RWPE2 (cell line): ENCODE data around the gene STT3A.

Source experiments
- ATAC-seq: fragments of 200-7000 bp; cut with Tn5 transposase; 3 replicates; pipeline ENCODE4 v1.9.1; 2021; ENCODE audit warnings: low read depth
- DNase-seq: peaks from one replicate; pipeline ENCODE4 v3.0.0-alpha.2; 2020; ENCODE audit warnings: low spot score
- H3K27ac ChIP-seq: fragments of 450-650 bp; 2 replicates; pipeline ENCODE4 v1.5.1; 2017; ENCODE audit warnings: mild to moderate bottlenecking; ENCODE audit not compliant: poor library complexity, severe bottlenecking
- H3K27me3 ChIP-seq: fragments of 250-450 bp; sonication (Bioruptor Pico); 2 replicates; pipeline ENCODE4 v1.5.1; 2021; ENCODE audit warnings: mild to moderate bottlenecking, moderate library complexity; ENCODE audit not compliant: insufficient read depth, poor library complexity, severe bottlenecking
- H3K36me3 ChIP-seq: fragments of 250-450 bp; sonication (Bioruptor Pico); 2 replicates; pipeline ENCODE4 v1.5.1; 2020; ENCODE audit warnings: low read depth, mild to moderate bottlenecking, moderate library complexity
- H3K4me1 ChIP-seq: fragments of 250-450 bp; sonication (Bioruptor Pico); 2 replicates; pipeline ENCODE4 v1.5.1; 2021; ENCODE audit warnings: mild to moderate bottlenecking, moderate library complexity; ENCODE audit not compliant: insufficient read depth, poor library complexity, severe bottlenecking
- H3K4me3 ChIP-seq: fragments of 250-450 bp; sonication (Bioruptor Pico); 2 replicates; pipeline ENCODE4 v1.5.1; 2021; ENCODE audit warnings: mild to moderate bottlenecking, moderate library complexity; ENCODE audit not compliant: severe bottlenecking
- H3K9me3 ChIP-seq: fragments of 250-450 bp; sonication (Bioruptor Pico); 2 replicates; pipeline ENCODE4 v1.5.1; 2021; ENCODE audit warnings: mild to moderate bottlenecking, moderate library complexity; ENCODE audit not compliant: severe bottlenecking
- CTCF ChIP-seq: fragments of 450-650 bp; IDR thresholded peaks from one replicate; pipeline ENCODE4 v1.5.1; 2017; ENCODE audit warnings: mild to moderate bottlenecking, moderate library complexity; ENCODE audit not compliant: poor library complexity, severe bottlenecking

The STT3A gene

DNA sequence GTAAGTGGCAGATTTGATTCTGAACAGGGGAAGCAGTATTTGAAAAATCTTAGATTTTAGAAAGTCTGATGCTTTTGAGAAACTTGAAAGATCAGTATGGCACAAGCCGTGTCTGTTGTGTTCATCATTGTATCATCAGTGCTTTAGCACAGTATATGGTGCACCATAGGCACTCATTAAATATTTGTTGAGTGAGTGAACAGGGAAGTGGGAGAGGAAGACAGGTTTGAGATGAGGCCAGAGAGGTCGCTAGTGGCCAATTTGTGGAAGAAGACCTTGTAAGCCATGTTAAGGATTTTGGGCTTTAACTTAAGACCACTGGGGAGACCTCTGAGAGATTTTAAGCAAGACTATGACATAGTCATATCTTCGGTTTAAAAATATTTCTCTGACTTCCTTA is 45.2 kb downstream of the STT3A start:
- H3K27me3 ChIP-seq, result no peaks in the 10 kb centered on the region
- no peak for DNase-seq
- H3K36me3 ChIP-seq, result peaks cover 93% of the 10 kb centered on the region
- no peak for TF ChIP-seq CTCF
- no peak for ATAC-seq
- H3K9me3 ChIP-seq, result no peaks in the 10 kb centered on the region
- no peak overlapping the region for H3K4me3 ChIP-seq
- no peaks in the 10 kb centered on the region for H3K4me1 ChIP-seq
- no peak overlapping the region for H3K27ac ChIP-seq

DNA sequence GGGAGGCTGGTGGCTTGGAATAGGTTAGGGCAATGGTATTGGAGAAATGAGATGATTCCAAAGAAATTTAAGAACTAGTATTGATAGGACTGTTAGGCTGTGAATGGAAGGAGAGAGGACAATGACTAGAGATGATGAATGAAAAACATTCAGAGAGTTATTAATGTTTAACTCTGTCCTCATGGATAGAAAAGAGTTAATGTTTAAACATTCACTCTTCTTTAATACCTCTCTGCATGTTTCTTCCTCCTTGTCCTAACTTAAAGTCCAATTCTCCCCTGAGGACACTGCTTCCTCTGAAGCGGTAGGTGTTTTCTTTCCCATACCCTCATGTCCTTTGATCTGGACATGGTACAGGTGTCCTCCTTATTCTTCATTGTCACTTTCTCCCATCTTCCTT is 45.7 kb downstream of the STT3A start:
- Histone ChIP-seq H3K36me3 (peaks cover 90% of the 10 kb centered on the region), H3K9me3 (no peaks in the 10 kb centered on the region), H3K4me1 (no peaks in the 10 kb centered on the region), H3K27me3 (no peaks in the 10 kb centered on the region), H3K4me3 (no peak overlapping the region), H3K27ac (no peak overlapping the region)
- no peak for DNase-seq
- TF ChIP-seq CTCF, result no peak
- no peak for ATAC-seq

DNA sequence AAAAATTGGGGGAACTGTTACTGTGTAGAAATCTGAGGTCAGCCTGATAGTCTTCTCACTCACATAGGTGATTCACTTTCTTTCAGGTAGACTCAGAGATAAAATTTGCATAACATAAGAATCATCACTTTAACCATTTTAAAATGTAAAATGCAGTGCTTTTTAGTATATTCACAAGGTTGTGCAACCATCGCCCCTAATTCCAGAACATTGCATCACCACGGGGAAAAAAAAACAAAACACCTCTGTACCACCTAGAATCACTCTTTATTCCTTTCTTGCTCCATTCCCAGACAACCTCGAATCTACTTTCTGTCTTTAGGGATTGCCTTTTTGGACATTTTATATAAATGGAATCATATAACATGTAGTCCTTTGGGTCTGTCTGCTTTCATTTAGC is 53.2 kb downstream of the STT3A start:
- Histone ChIP-seq H3K4me3 (no peak overlapping the region), H3K4me1 (no peaks in the 10 kb centered on the region), H3K27me3 (no peaks in the 10 kb centered on the region), H3K9me3 (no peaks in the 10 kb centered on the region), H3K27ac (no peak overlapping the region), H3K36me3 (peaks cover 94% of the 10 kb centered on the region)
- TF ChIP-seq CTCF, result no peak
- no peak for ATAC-seq
- no peak for DNase-seq

DNA sequence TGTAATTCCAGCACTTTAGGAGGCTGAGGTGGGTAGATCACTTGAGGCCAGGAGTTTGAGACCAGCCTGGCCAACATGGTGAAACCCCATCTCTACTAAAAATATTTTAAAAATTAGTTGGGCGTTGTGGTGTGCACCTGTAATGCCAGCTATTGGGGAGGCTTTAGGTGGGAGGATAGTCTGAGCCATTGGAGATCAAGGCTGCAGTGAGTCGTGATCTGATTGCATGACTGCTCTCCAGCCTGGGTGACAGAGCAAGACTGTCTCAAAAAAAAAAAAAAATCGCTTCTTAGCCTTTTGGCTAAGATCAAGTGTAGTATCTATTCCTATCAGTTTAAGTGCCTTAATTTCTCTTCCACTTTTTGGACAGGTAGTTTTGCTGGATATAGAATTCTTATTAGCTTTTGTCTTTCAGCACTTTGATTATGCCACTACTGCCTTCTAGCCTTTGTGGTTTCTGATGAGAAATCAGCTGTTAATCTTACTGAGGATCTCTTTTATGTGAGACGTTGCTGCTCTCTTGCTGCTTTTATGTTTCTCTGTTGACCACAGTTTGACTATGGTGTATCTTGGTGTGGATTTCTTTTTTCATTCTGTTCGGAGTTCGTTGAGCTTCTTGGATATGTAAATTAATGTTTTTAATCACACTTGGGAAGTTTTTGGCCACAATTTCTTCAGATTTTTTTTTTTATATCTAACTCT is 57.0 kb downstream of the STT3A start:
- ATAC-seq, result no peak
- no peak for DNase-seq
- Histone ChIP-seq H3K36me3 (peaks cover 94% of the 10 kb centered on the region), H3K27me3 (no peaks in the 10 kb centered on the region), H3K27ac (no peak overlapping the region), H3K9me3 (no peaks in the 10 kb centered on the region), H3K4me3 (no peak overlapping the region), H3K4me1 (no peaks in the 10 kb centered on the region)
- no peak for TF ChIP-seq CTCF

- H3K36me3 ChIP-seq, result peaks cover 69% of the 10 kb centered on the region
These were observed 70.0 kb downstream of the STT3A start for GRCh38 chr11:125662689-125663088.

More at GRCh38 chr11:125662689-125663088, 70.0 kb downstream of the STT3A start:
- Histone ChIP-seq H3K9me3 (no peaks in the 10 kb centered on the region), H3K4me1 (no peaks in the 10 kb centered on the region), H3K27me3 (no peaks in the 10 kb centered on the region), H3K4me3 (no peak overlapping the region), H3K27ac (no peak overlapping the region)
- DNase-seq (no peak), ATAC-seq (no peak)
- no peak for TF ChIP-seq CTCF
